ENCODE measurements around the gene HES1. TPM values are rescaled to one million over a fixed set of nuclear protein-coding genes. Genes with fewer than 3 reads are reported as not detected.

HES1 gene
- total and polyA plus RNA-seq, 9 of the 15 experiments (the other 6 are each of a cell fraction or from before 2014, with no cell fraction given) = 3.4 to 37.0 (median 19.3) TPM

DNA sequence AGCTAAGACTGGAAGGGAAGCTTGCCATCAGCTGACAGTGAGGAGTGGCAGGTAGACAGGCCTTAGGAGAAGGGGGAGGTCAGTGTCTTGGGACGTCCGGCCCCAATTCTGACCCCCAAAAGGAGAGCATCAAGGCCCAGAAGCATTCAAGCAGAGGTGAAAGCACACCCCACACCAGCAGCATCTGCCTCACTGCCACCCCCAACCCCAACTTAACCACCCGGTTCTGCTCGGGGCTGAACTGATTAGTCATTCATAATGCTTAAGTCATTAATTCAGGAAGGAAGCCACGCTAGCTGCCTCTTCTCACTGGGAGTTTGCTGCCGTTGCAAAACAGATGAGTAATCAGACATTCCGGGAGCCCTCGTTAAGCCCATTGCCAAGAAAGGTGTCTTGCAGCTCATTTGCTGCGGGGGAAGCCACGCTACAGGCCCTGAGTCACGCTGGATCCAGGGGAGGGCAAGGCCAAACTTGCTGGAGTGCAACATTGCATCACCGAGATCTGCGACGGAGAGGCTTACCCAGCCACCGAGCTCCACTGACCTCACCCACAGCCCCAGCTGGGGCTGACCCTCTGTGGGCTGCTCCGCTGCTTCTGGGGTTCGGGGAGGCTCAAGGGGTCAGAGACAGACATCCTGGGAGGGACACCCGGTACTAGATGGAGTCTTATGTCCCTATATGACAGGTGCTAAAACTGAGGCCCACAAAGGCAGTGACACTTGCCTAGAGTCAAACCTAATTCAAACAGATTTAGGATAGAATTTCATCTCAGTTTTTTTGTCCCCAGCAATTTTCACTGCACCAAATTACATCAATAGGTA lies 46.4 kb upstream of the HES1 start:
- Histone ChIP-seq H3K9ac (ENCODE audit: insufficient read depth in 1 of 2, low read depth in 2 of 2, low read length in 2 of 2) (peak overlapping the region; percentile 72 to 81), H3K4me2 (ENCODE audit: insufficient read depth, low read length) (peak overlapping the region; percentile 42), H3K27ac (ENCODE audit: extremely low read depth, low read depth, low read length) (peak overlapping the region; percentile 86), H3K79me2 (ENCODE audit: control insufficient read depth, insufficient read depth, low read length) (no peaks in the 10 kb centered on the region), H3K36me3 (ENCODE audit: control insufficient read depth, insufficient read depth, low read length) (no peaks in the 10 kb centered on the region), H3K27me3 (ENCODE audit: control insufficient read depth in 2 of 2, insufficient read depth in 2 of 2, low read length in 2 of 2) (no peaks in the 10 kb centered on the region), H2AFZ (ENCODE audit: low read depth, low read length) (peak overlapping the region; percentile 87), H3K4me1 (replicated peaks in 1 of 2; ENCODE audit: control insufficient read depth in 2 of 2, insufficient read depth in 2 of 2, low read length in 2 of 2) (peaks cover 15 to 26% of the 10 kb centered on the region in 2 experiments), H3K9me3 (replicated peaks; ENCODE audit: control insufficient read depth, insufficient read depth, low read depth, low read length) (no peaks in the 10 kb centered on the region), H4K20me1 (replicated peaks; ENCODE audit: control insufficient read depth, insufficient read depth, low read length) (no peaks in the 10 kb centered on the region), H3K9me1 (ENCODE audit: control insufficient read depth, insufficient read depth, low read length) (no peaks in the 10 kb centered on the region), H3K4me3 (no peak overlapping the region)
- ATAC-seq (peak; percentile 95), DNase-seq (ENCODE audit: extremely low read depth in 1 of 4, low spot score in 3 of 4) (peak; percentile 82 to 94 (median 88)), FAIRE-seq (peak; percentile 99)
- CTCF ChIA-PET (ENCODE audit: low intra/inter-chr PET ratio) = no interaction called here
- BruUV-seq (replicated peaks) = TSS peak; percentile 77
- intact Hi-C loops (cut with micrococcal nuclease) = loop anchor here (1.0 to 10.0 kb wide), 3 partner anchors 47 to 495 kb away; partner anchors contain the start of genes ATP13A3, HES1 and OPA1
- in situ Hi-C loops (cut with MboI) = no loop called here
- POLR2A ChIA-PET = interaction anchor here (0.7 to 3.0 kb wide), 14 partner anchors 8 to 345 kb away, joined by 3 to 23 read pairs (median 4); no protein-coding TSS in a partner anchor
- WGBS (ENCODE audit: insufficient coverage, low coverage, missing lambda C conversion rate) = 7% methylated on average over 18 of the region's 18 CpGs
- TF ChIP-seq MBD2 (IDR thresholded peaks at IDR 0.05; ENCODE audit: borderline replicate concordance, low read depth) (peak; percentile 77), ZC3H11A (IDR thresholded peaks at IDR 0.05; ENCODE audit: low read depth, low read length) (no peak), NCOA1 (IDR thresholded peaks at IDR 0.05; ENCODE audit: low read depth) (peak; percentile 82), ZNF77 (CRISPR knock-in tag; IDR thresholded peaks at IDR 0.05) (no peak), NFATC3 (IDR thresholded peaks at IDR 0.05) (no peak), ZKSCAN8 (CRISPR knock-in tag; IDR thresholded peaks at IDR 0.05) (peak; percentile 60; the same call in 1 of the 2 replicates), ZEB2 (IDR thresholded peaks at IDR 0.05) (peak; percentile 78), COPS2 (conservative IDR thresholded peaks at IDR 0.05) (no peak), SMAD4 (CRISPR knock-in tag; conservative IDR thresholded peaks at IDR 0.05) (peak; percentile 94), SAFB2 (IDR thresholded peaks at IDR 0.05; ENCODE audit: borderline replicate concordance, low read depth, low read length, severe bottlenecking) (no peak)
- TF ChIP-seq, protein P1, sequence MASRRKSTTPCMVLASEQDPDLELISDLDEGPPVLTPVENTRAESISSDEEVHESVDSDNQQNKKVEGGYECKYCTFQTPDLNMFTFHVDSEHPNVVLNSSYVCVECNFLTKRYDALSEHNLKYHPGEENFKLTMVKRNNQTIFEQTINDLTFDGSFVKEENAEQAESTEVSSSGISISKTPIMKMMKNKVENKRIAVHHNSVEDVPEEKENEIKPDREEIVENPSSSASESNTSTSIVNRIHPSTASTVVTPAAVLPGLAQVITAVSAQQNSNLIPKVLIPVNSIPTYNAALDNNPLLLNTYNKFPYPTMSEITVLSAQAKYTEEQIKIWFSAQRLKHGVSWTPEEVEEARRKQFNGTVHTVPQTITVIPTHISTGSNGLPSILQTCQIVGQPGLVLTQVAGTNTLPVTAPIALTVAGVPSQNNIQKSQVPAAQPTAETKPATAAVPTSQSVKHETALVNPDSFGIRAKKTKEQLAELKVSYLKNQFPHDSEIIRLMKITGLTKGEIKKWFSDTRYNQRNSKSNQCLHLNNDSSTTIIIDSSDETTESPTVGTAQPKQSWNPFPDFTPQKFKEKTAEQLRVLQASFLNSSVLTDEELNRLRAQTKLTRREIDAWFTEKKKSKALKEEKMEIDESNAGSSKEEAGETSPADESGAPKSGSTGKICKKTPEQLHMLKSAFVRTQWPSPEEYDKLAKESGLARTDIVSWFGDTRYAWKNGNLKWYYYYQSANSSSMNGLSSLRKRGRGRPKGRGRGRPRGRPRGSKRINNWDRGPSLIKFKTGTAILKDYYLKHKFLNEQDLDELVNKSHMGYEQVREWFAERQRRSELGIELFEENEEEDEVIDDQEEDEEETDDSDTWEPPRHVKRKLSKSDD (conservative IDR thresholded peaks at IDR 0.05; ENCODE audit: low read length) = no peak
- TF ChIP-seq, protein P2, sequence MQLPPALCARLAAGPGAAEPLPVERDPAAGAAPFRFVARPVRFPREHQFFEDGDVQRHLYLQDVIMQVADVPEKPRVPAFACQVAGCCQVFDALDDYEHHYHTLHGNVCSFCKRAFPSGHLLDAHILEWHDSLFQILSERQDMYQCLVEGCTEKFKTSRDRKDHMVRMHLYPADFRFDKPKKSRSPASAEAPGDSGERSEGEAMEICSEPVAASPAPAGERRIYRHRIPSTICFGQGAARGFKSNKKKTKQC (CRISPR knock-in tag; IDR thresholded peaks at IDR 0.05) = peak; percentile 87; the same call in 1 of the 2 replicates
- TF ChIP-seq, protein P3, sequence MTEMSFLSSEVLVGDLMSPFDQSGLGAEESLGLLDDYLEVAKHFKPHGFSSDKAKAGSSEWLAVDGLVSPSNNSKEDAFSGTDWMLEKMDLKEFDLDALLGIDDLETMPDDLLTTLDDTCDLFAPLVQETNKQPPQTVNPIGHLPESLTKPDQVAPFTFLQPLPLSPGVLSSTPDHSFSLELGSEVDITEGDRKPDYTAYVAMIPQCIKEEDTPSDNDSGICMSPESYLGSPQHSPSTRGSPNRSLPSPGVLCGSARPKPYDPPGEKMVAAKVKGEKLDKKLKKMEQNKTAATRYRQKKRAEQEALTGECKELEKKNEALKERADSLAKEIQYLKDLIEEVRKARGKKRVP (CRISPR knock-in tag; IDR thresholded peaks at IDR 0.05) = peak; percentile 96
- TF ChIP-seq, protein P4, sequence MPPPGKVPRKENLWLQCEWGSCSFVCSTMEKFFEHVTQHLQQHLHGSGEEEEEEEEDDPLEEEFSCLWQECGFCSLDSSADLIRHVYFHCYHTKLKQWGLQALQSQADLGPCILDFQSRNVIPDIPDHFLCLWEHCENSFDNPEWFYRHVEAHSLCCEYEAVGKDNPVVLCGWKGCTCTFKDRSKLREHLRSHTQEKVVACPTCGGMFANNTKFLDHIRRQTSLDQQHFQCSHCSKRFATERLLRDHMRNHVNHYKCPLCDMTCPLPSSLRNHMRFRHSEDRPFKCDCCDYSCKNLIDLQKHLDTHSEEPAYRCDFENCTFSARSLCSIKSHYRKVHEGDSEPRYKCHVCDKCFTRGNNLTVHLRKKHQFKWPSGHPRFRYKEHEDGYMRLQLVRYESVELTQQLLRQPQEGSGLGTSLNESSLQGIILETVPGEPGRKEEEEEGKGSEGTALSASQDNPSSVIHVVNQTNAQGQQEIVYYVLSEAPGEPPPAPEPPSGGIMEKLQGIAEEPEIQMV (tag; conservative IDR thresholded peaks at IDR 0.05; ENCODE audit: low read depth) = no peak; the same call in 1 of the 2 replicates
- TF ChIP-seq, protein P5, sequence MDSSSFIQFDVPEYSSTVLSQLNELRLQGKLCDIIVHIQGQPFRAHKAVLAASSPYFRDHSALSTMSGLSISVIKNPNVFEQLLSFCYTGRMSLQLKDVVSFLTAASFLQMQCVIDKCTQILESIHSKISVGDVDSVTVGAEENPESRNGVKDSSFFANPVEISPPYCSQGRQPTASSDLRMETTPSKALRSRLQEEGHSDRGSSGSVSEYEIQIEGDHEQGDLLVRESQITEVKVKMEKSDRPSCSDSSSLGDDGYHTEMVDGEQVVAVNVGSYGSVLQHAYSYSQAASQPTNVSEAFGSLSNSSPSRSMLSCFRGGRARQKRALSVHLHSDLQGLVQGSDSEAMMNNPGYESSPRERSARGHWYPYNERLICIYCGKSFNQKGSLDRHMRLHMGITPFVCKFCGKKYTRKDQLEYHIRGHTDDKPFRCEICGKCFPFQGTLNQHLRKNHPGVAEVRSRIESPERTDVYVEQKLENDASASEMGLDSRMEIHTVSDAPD (CRISPR knock-in tag; IDR thresholded peaks at IDR 0.05) = no peak
